Fibroblast of the aortic adventitia (primary cell): ENCODE measurements around the gene STAT1. TPM values are rescaled to one million over a fixed set of nuclear protein-coding genes. Genes with fewer than 3 reads are reported as not detected.

Experiments
- DNase-seq: peaks from one replicate; pipeline ENCODE4 v3.0.0-alpha.2; 2010; ENCODE audit warnings: low read depth
- H3K4me3 ChIP-seq: 2 replicates; pipeline ENCODE4 v1.5.1; 2011; ENCODE audit warnings: low read depth, mild to moderate bottlenecking, control low read depth, low read length, moderate library complexity
- CTCF ChIP-seq: IDR thresholded peaks from 2 replicates; pipeline ENCODE4 v1.5.1; 2011; ENCODE audit warnings: mild to moderate bottlenecking, low read length, control low read depth, inconsistent platforms; ENCODE audit not compliant: insufficient read depth
- total RNA-seq: library from RNA; depleted of rRNA; stranded (reverse); fragments of >200 nt; gene quantifications from 2 replicates; pipeline ENCODE4 v1.2.3, GENCODE V29; 2012; ENCODE audit warnings: low replicate concordance

Gene STAT1
- total RNA-seq, 1 donor: 122 TPM

GRCh38 chr2:190994148-190994547 lies 19.8 kb downstream of the STAT1 start:
- TF ChIP-seq CTCF: no peak
- DNase-seq: no peak
- H3K4me3 ChIP-seq: no peak overlapping the region

- no peak overlapping the region for H3K4me3 ChIP-seq
- DNase-seq: no peak
- TF ChIP-seq CTCF: no peak
These were observed 20.7 kb downstream of the STAT1 start for GRCh38 chr2:190993292-190993643.

GRCh38 chr2:190990132-190990531 lies 23.8 kb downstream of the STAT1 start:
- DNase-seq: no peak
- no peak overlapping the region for H3K4me3 ChIP-seq
- no peak for TF ChIP-seq CTCF

- no peak for TF ChIP-seq CTCF
- no peak for DNase-seq
- H3K4me3 ChIP-seq: no peak overlapping the region
These were observed 25.1 kb downstream of the STAT1 start for GRCh38 chr2:190988910-190989309.

GRCh38 chr2:190987938-190988337 lies 26.0 kb downstream of the STAT1 start:
- DNase-seq: no peak
- no peak overlapping the region for H3K4me3 ChIP-seq
- TF ChIP-seq CTCF: no peak

- DNase-seq: no peak
- no peak overlapping the region for H3K4me3 ChIP-seq
- no peak for TF ChIP-seq CTCF
These were observed 26.9 kb downstream of the STAT1 start for GRCh38 chr2:190987116-190987515.

GRCh38 chr2:190986221-190986953 lies 27.6 kb downstream of the STAT1 start:
- H3K4me3 ChIP-seq: no peak overlapping the region
- TF ChIP-seq CTCF: no peak
- DNase-seq: no peak
